ENCODE measurements around the gene IGF1.

The IGF1 gene

DNA sequence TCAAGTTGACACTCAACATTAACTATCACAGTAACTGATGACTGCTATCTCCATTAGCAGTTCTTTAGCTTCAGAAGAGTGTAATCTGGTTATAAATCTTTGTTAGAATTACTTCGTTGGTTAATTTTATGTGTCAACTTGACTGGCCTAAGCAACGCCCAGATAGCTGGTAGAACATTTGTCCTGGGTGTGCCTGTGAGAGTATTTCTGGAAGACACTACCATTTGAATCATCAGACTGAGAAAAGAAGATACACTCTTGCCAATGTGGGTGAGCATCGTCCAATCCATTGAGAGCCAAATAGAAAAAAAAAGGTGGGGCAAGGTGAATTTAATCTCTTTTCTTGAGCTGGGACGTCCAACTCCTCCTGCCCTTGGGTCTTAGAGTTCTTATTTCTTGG, 129.0 kb downstream of the IGF1 start:
- no peaks in the 10 kb centered on the region for H3K36me3 ChIP-seq
- TF ChIP-seq CTCF (IDR thresholded peaks at IDR 0.05) = no peak
- intact Hi-C loops (cut with DNase I; ENCODE audit: low total_unique reads) = no loop called here

GRCh38 chr12:102350070-102350469, 130.3 kb downstream of the IGF1 start:
- Histone ChIP-seq H3K9me3 (no peaks in the 10 kb centered on the region), H3K4me1 (peaks cover 0 to 9% (median 0%) of the 10 kb centered on the region in 4 donors), H3K27me3 (no peaks in the 10 kb centered on the region), H3K4me3 (no peak overlapping the region), H3K36me3 (no peaks in the 10 kb centered on the region), H3K27ac (no peak overlapping the region)
- intact Hi-C loops (cut with DNase I; ENCODE audit: low total_unique reads) = no loop called here
- TF ChIP-seq CTCF (IDR thresholded peaks at IDR 0.05) = no peak
- no peak for DNase-seq

More for the DNA sequence above, 129.0 kb downstream of the IGF1 start:
- Histone ChIP-seq H3K27me3 (no peaks in the 10 kb centered on the region), H3K4me1 (peaks cover 0 to 9% (median 0%) of the 10 kb centered on the region in 4 donors), H3K27ac (no peak overlapping the region), H3K9me3 (no peaks in the 10 kb centered on the region), H3K4me3 (no peak overlapping the region)
- no peak for DNase-seq

- no peaks in the 10 kb centered on the region for H3K27me3 ChIP-seq
- intact Hi-C loops (cut with DNase I; ENCODE audit: low total_unique reads) = no loop called here
- DNase-seq = no peak
- H3K27ac ChIP-seq = no peak overlapping the region
- no peak for TF ChIP-seq CTCF (IDR thresholded peaks at IDR 0.05)
- peaks cover 0 to 9% (median 0%) of the 10 kb centered on the region in 4 donors for H3K4me1 ChIP-seq
- H3K4me3 ChIP-seq = no peak overlapping the region
- no peaks in the 10 kb centered on the region for H3K9me3 ChIP-seq
- H3K36me3 ChIP-seq = no peaks in the 10 kb centered on the region
These were observed 131.3 kb downstream of the IGF1 start for GRCh38 chr12:102349079-102349478.

GRCh38 chr12:102347811-102348210, 132.6 kb downstream of the IGF1 start:
- Histone ChIP-seq H3K27me3 (no peaks in the 10 kb centered on the region), H3K36me3 (no peaks in the 10 kb centered on the region), H3K9me3 (no peaks in the 10 kb centered on the region), H3K4me3 (no peak overlapping the region), H3K4me1 (peaks cover 0 to 9% (median 0%) of the 10 kb centered on the region in 4 donors), H3K27ac (no peak overlapping the region)
- intact Hi-C loops (cut with DNase I; ENCODE audit: low total_unique reads) = loop anchor here (2.0 kb wide), 1 partner anchor 351 kb away; no protein-coding TSS in a partner anchor
- no peak for DNase-seq
- no peak for TF ChIP-seq CTCF (IDR thresholded peaks at IDR 0.05)

Data from tibial artery (tissue), 4 donors.